WERI-Rb-1 (cell line): ENCODE measurements around the gene MT1A.
"Not testable (repeated sequence)": the region's sequence is repeated elsewhere in the genome, so short reads cannot be mapped to it uniquely, and the experiment has no call there.

Experiments used
- DNase-seq: peaks from one replicate; pipeline ENCODE4 v3.0.0-alpha.2; 2020
- H3K27ac ChIP-seq: fragments of 250-450 bp; sonication (Bioruptor Pico); 2 replicates; pipeline ENCODE4 v1.5.1; 2020; ENCODE audit warnings: mild to moderate bottlenecking, moderate library complexity
- H3K27me3 ChIP-seq: fragments of 250-450 bp; sonication (Bioruptor Pico); 2 replicates; pipeline ENCODE4 v1.5.1; 2021; ENCODE audit warnings: mild to moderate bottlenecking, low read depth, moderate library complexity; ENCODE audit not compliant: insufficient read depth, severe bottlenecking
- H3K36me3 ChIP-seq: fragments of 250-450 bp; sonication (Bioruptor Pico); 2 replicates; pipeline ENCODE4 v1.5.1; 2020; ENCODE audit warnings: mild to moderate bottlenecking, moderate library complexity
- H3K4me3 ChIP-seq: 2 replicates; pipeline ENCODE4 v1.5.1; 2011; ENCODE audit warnings: low read depth, mild to moderate bottlenecking, control low read depth, low read length
- H3K9me3 ChIP-seq: fragments of 250-450 bp; sonication (Bioruptor Pico); 2 replicates; pipeline ENCODE4 v1.5.1; 2021; ENCODE audit warnings: mild to moderate bottlenecking, moderate library complexity; ENCODE audit not compliant: severe bottlenecking
- CTCF ChIP-seq: IDR thresholded peaks from 2 replicates; pipeline ENCODE4 v1.5.1; 2011; ENCODE audit warnings: low read depth, mild to moderate bottlenecking, control low read depth, inconsistent platforms, low read length

Gene MT1A

GRCh38 chr16:56618138-56618537 lies 20.3 kb upstream of the MT1A start:
- Histone ChIP-seq H3K36me3 (no peaks in the 10 kb centered on the region), H3K27ac (no peak overlapping the region), H3K27me3 (no peaks in the 10 kb centered on the region), H3K4me3 (no peak overlapping the region), H3K9me3 (no peaks in the 10 kb centered on the region)
- no peak for DNase-seq
- TF ChIP-seq CTCF: no peak

GRCh38 chr16:56620339-56620897 lies 18.0 kb upstream of the MT1A start:
- Histone ChIP-seq H3K36me3 (no peaks in the 10 kb centered on the region), H3K27ac (no peak overlapping the region), H3K9me3 (no peaks in the 10 kb centered on the region), H3K27me3 (no peaks in the 10 kb centered on the region), H3K4me3 (no peak overlapping the region)
- peak; percentile 34 for DNase-seq
- no peak for TF ChIP-seq CTCF

GRCh38 chr16:56621665-56622445 lies 16.6 kb upstream of the MT1A start:
- not testable (repeated sequence) for H3K9me3 ChIP-seq, H3K27me3 ChIP-seq, H3K36me3 ChIP-seq, DNase-seq, H3K4me3 ChIP-seq, H3K27ac ChIP-seq

GRCh38 chr16:56623184-56623583 lies 15.3 kb upstream of the MT1A start:
- H3K36me3 ChIP-seq, H3K27ac ChIP-seq, H3K4me3 ChIP-seq, H3K27me3 ChIP-seq, H3K9me3 ChIP-seq, DNase-seq: not testable (repeated sequence)

- Histone ChIP-seq H3K4me3 (no peak overlapping the region), H3K27me3 (no peaks in the 10 kb centered on the region)
These were observed 14.8 kb upstream of the MT1A start for GRCh38 chr16:56623637-56624036.

GRCh38 chr16:56625140-56625942 lies 13.1 kb upstream of the MT1A start, which contains the start of gene MT1E:
Gene MT1E, plus strand, starts transcription at chr16:56625781. Its CDS starts 71 bp downstream, at chr16:56625852.
- no peak for TF ChIP-seq CTCF
- no peak for DNase-seq
- H3K36me3 ChIP-seq: no peaks in the 10 kb centered on the region
- H3K27ac ChIP-seq: no peak within 1 kb of the TSS
- H3K27me3 ChIP-seq: no peaks in the 10 kb centered on the region
- no peak within 1 kb of the TSS for H3K4me3 ChIP-seq
- H3K9me3 ChIP-seq: no peaks in the 10 kb centered on the region

More at GRCh38 chr16:56623637-56624036, 14.8 kb upstream of the MT1A start:
- TF ChIP-seq CTCF: no peak
- DNase-seq: no peak
- Histone ChIP-seq H3K9me3 (no peaks in the 10 kb centered on the region), H3K27ac (no peak overlapping the region), H3K36me3 (no peaks in the 10 kb centered on the region)
